PFSK-1 (cell line): Measurements from ENCODE around the gene ZNF654.

Source experiments
- FOXP2 ChIP-seq: optimal IDR thresholded peaks from 2 replicates; pipeline ENCODE3; 2011; ENCODE audit warnings: borderline replicate concordance, control low read depth, inconsistent platforms; ENCODE audit not compliant: insufficient read depth; ENCODE audit errors: extremely low read length, extremely low read depth
- POLR2AphosphoS5 ChIP-seq: IDR thresholded peaks from 2 replicates; pipeline ENCODE4 v1.6.1; 2012; ENCODE audit warnings: low read depth, mild to moderate bottlenecking, control low read depth, low read length, moderate library complexity
- REST ChIP-seq, 2 experiments: IDR thresholded peaks; 2 replicates each; pipeline versions ENCODE4 v1.6.1 to v1.8.0; 2011 to 2012; ENCODE audit warnings: low read depth in 2 of 2, low read length in 2 of 2, control low read depth in 1 of 2, inconsistent platforms in 1 of 2, mild to moderate bottlenecking in 1 of 2, moderate library complexity in 1 of 2; ENCODE audit not compliant: insufficient read depth in 1 of 2
- SIN3A ChIP-seq: IDR thresholded peaks from 2 replicates; pipeline ENCODE4 v1.6.1; 2012; ENCODE audit warnings: mild to moderate bottlenecking, low read length, moderate library complexity, borderline replicate concordance; ENCODE audit not compliant: insufficient read depth
- TAF1 ChIP-seq: IDR thresholded peaks from 2 replicates; pipeline ENCODE4 v1.6.1; 2012; ENCODE audit warnings: low read length, control low read depth, borderline replicate concordance; ENCODE audit not compliant: insufficient read depth

The ZNF654 gene

DNA sequence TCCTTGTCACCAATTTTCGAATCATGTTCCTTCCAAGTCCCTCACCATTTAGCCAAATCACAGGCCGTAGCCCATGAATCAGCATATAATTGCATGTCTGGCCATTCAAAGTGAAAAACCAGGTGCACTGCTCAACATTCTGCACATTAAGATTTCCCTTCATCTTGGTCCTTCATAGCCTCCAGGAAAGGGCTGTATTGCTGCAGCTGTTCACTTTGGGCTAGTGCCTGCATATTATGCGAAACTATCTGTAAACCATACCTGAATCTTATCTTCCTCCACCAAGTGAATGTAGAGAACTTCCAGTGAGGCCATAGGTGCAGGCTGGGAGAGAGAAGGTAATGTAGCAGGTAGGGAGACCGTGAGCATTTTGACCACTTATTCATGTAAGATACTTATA is 18.5 kb upstream of the ZNF654 start:
- TF ChIP-seq SIN3A (no peak), REST (IDR thresholded peaks at IDR 0.05; ENCODE audit: insufficient read depth in 1 of 2, low read depth in 2 of 2, low read length in 2 of 2) (no peak), POLR2AphosphoS5 (no peak), TAF1 (no peak), FOXP2 (no peak)

DNA sequence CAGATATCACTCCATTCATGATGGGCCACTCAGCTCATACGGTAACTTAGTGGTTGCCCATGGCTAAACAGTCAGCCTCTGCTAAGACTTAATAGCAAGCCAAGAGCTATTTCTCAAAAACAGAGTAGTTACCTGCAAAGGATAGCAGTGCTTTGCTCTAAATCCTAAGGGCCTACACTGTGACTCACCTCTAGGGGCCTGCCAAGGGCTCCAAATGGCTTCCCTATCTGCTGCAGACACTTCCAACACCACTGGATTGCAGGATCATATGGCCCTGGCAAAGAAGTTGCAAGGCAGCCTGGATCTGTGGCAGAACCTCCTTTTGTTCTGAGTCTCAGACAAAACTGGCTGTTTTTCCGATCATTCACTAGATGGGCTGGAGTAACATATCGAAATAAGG is 18.1 kb upstream of the ZNF654 start:
- no peak for TF ChIP-seq SIN3A
- no peak for TF ChIP-seq REST (IDR thresholded peaks at IDR 0.05; ENCODE audit: insufficient read depth in 1 of 2, low read depth in 2 of 2, low read length in 2 of 2)
- TF ChIP-seq TAF1, result no peak
- TF ChIP-seq FOXP2, result no peak
- TF ChIP-seq POLR2AphosphoS5, result no peak

DNA sequence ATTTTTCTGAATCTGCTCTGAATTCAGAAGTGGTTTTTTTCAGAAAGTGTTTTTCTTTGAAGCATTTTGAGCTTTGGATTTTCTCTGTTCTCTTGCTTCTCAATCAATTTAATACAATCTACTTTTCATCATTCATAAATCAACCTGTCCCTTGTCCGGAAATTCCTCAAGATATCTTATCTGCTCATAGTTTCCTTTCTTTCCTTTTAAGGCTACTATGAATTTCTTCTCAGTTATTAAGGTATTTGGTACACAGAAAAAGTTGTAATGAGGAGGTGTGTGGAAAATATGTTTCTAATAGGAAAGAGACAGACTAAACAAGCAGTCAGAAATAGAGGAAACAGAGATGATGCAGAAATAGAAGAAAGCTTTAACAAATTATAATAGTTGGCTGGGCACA is 14.6 kb upstream of the ZNF654 start:
- TF ChIP-seq REST (IDR thresholded peaks at IDR 0.05; ENCODE audit: insufficient read depth in 1 of 2, low read depth in 2 of 2, low read length in 2 of 2) (no peak), FOXP2 (no peak), POLR2AphosphoS5 (no peak), TAF1 (no peak), SIN3A (no peak)

- TF ChIP-seq POLR2AphosphoS5 (no peak), SIN3A (no peak), FOXP2 (no peak), REST (IDR thresholded peaks at IDR 0.05; ENCODE audit: insufficient read depth in 1 of 2, low read depth in 2 of 2, low read length in 2 of 2) (no peak), TAF1 (no peak)
These were observed 12.3 kb upstream of the ZNF654 start for GRCh38 chr3:88046766-88047165.

GRCh38 chr3:88057630-88058305 is 1.3 kb upstream of the ZNF654 start:
- TF ChIP-seq REST (IDR thresholded peaks at IDR 0.05; ENCODE audit: insufficient read depth in 1 of 2, low read depth in 2 of 2, low read length in 2 of 2), result no peak
- no peak for TF ChIP-seq TAF1
- TF ChIP-seq FOXP2, result no peak
- TF ChIP-seq SIN3A, result no peak
- TF ChIP-seq POLR2AphosphoS5, result no peak
